AG20443 (cell line): ENCODE data around the gene CLEC1B.
"Not testable (repeated sequence)": the region's sequence is repeated elsewhere in the genome, so short reads cannot be mapped to it uniquely, and the experiment has no call there.

ENCODE experiments used
- DNase-seq: peaks from one replicate; pipeline ENCODE4 v3.0.0; 2012; ENCODE audit warnings: low spot score, mixed read lengths

The CLEC1B gene

GRCh38 chr12:9999016-9999415 is at the start of gene CLEC1B:
Gene CLEC1B, minus strand, starts transcription at chr12:9999121. Its CDS starts 21 bp downstream, at chr12:9999100.
- no peak for DNase-seq

- DNase-seq, result no peak
Measured at GRCh38 chr12:10048526-10048925, 49.6 kb upstream of the CLEC1B start.

- DNase-seq, result no peak
Measured at GRCh38 chr12:10042167-10042566, 43.2 kb upstream of the CLEC1B start.

GRCh38 chr12:10033783-10034545 is 35.0 kb upstream of the CLEC1B start:
- DNase-seq, result peak; percentile 12

- peak; percentile 78 for DNase-seq
Measured at GRCh38 chr12:10031771-10032175, 32.9 kb upstream of the CLEC1B start.

- DNase-seq, result peak; percentile 19
Measured at GRCh38 chr12:10031321-10031720, 32.4 kb upstream of the CLEC1B start.

- DNase-seq, result no peak
Measured at GRCh38 chr12:10030446-10030845, 31.5 kb upstream of the CLEC1B start, which contains the start of gene CLEC9A. Gene CLEC9A, plus strand, starts transcription at chr12:10030682. Its CDS starts 22,006 bp downstream, at chr12:10052688.

GRCh38 chr12:10027721-10028120 is 28.8 kb upstream of the CLEC1B start:
- DNase-seq, result peak; percentile 51

GRCh38 chr12:10027311-10027710 is 28.4 kb upstream of the CLEC1B start:
- DNase-seq, result peak; percentile 16

GRCh38 chr12:10026666-10027065 is 27.7 kb upstream of the CLEC1B start:
- not testable (repeated sequence) for DNase-seq

GRCh38 chr12:10025236-10025635 is 26.3 kb upstream of the CLEC1B start:
- no peak for DNase-seq

GRCh38 chr12:10021342-10021741 is 22.4 kb upstream of the CLEC1B start:
- no peak for DNase-seq

- DNase-seq, result no peak
Measured at GRCh38 chr12:10018386-10018785, 19.5 kb upstream of the CLEC1B start.

- peak; percentile 16 for DNase-seq
Measured at GRCh38 chr12:10016881-10017280, 18.0 kb upstream of the CLEC1B start.

- no peak for DNase-seq
Measured at GRCh38 chr12:10015450-10015849, 16.5 kb upstream of the CLEC1B start.

GRCh38 chr12:10012630-10013330 is 13.9 kb upstream of the CLEC1B start:
- no peak for DNase-seq

- no peak for DNase-seq
Measured at GRCh38 chr12:10001171-10001776, 2.4 kb upstream of the CLEC1B start.

GRCh38 chr12:9992296-9992695 is 6.6 kb downstream of the CLEC1B start:
- DNase-seq, result no peak

GRCh38 chr12:9991876-9992275 is 7.0 kb downstream of the CLEC1B start:
- DNase-seq, result no peak

- DNase-seq, result no peak
Measured at GRCh38 chr12:9980126-9980525, 18.8 kb downstream of the CLEC1B start.

- no peak for DNase-seq
Measured at GRCh38 chr12:9977916-9978315, 21.0 kb downstream of the CLEC1B start.

- DNase-seq, result not testable (repeated sequence)
Measured at GRCh38 chr12:9976626-9977025, 22.3 kb downstream of the CLEC1B start.

- no peak for DNase-seq
Measured at GRCh38 chr12:9975614-9976013, 23.3 kb downstream of the CLEC1B start.
